Gastrocnemius medialis (tissue), 4 donors: Measurements from ENCODE around the gene UQCC2.

Source experiments
- CTCF ChIP-seq, 5 experiments: fragments of 450-650 bp in 3 of 5; fragments of 200-600 bp in 2 of 5; sonication (generic) in 2 of 5; IDR thresholded peaks in 4 of 5; conservative IDR thresholded peaks in 1 of 5; 1 replicate in 4 of 5; 2 replicates in 1 of 5; pipeline ENCODE4 v1.5.1; 2016 to 2019; ENCODE audit warnings: antibody characterized with exemption in 5 of 5, mild to moderate bottlenecking in 3 of 5, moderate library complexity in 3 of 5
- POLR2A ChIP-seq, 2 donors: fragments of 450-650 bp; IDR thresholded peaks; one replicate each; pipeline ENCODE4 v1.6.1; 2017; ENCODE audit warnings: antibody characterized with exemption in 2 of 2, mild to moderate bottlenecking in 2 of 2, moderate library complexity in 2 of 2

- TF ChIP-seq CTCF (IDR thresholded peaks at IDR 0.05 in 4 of 5, conservative IDR thresholded peaks at IDR 0.05 in 1 of 5) (no peak), POLR2A (IDR thresholded peaks at IDR 0.05) (peak in 1 of 2 donors; percentile 63)
Measured at GRCh38 chr6:33747823-33748222, 36.3 kb upstream of the UQCC2 start.
